ENCODE results near the gene RPA3. TPM values are rescaled to one million over a fixed set of nuclear protein-coding genes. Genes with fewer than 3 reads are reported as not detected.

RPA3 gene
- 53.7 and 81.2 TPM in 2 replicates for total RNA-seq (2014; rRNA removed; shearing (Covaris generic))
- 34.6 and 57.4 TPM in 2 replicates for polyA plus RNA-seq (2015; cell fraction: cytosol; rRNA removed)
- polyA plus RNA-seq (2015; cell fraction: nucleus; rRNA removed) = 49.6 and 60.3 TPM in 2 replicates

- in situ Hi-C loops (cut with HindIII; ENCODE audit: low pct_unique_long_range_greater_than_20kb, low sequenced_read_pairs) = no loop called here
- DNase-seq (ENCODE audit: low read depth, low spot score) = no peak
These were observed at the start of gene RPA3 for GRCh38 chr7:7718492-7718891. TSS of gene RPA3 (minus strand) at chr7:7718607. CDS start at chr7:7640418, 78,189 bp downstream.

GRCh38 chr7:7766671-7767070 is 48.3 kb upstream of the RPA3 start:
- in situ Hi-C loops (cut with HindIII; ENCODE audit: low pct_unique_long_range_greater_than_20kb, low sequenced_read_pairs) = no loop called here

DNA sequence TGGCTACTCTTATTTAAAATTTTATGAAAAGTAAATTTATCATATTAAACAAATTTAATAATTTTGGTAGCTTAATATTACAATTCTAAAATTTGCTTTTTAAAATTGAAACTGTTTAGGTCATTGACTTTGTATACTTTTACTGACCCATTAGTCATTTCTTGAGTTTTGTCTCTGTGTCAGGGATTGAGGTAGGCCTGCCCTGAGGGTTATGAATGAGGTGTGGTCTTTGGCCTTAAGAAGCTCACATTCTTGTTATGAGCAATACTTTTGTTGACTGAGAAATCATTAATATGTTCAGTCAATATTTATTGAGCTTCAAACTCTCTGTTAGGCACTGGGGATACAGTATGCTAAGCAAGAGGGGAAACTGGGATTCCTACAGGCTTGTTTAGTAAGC is 47.0 kb upstream of the RPA3 start:
- in situ Hi-C loops (cut with HindIII; ENCODE audit: low pct_unique_long_range_greater_than_20kb, low sequenced_read_pairs) = no loop called here
- DNase-seq (ENCODE audit: low read depth, low spot score) = no peak

More at GRCh38 chr7:7766671-7767070, 48.3 kb upstream of the RPA3 start:
- no peak for DNase-seq (ENCODE audit: low read depth, low spot score)

DNA sequence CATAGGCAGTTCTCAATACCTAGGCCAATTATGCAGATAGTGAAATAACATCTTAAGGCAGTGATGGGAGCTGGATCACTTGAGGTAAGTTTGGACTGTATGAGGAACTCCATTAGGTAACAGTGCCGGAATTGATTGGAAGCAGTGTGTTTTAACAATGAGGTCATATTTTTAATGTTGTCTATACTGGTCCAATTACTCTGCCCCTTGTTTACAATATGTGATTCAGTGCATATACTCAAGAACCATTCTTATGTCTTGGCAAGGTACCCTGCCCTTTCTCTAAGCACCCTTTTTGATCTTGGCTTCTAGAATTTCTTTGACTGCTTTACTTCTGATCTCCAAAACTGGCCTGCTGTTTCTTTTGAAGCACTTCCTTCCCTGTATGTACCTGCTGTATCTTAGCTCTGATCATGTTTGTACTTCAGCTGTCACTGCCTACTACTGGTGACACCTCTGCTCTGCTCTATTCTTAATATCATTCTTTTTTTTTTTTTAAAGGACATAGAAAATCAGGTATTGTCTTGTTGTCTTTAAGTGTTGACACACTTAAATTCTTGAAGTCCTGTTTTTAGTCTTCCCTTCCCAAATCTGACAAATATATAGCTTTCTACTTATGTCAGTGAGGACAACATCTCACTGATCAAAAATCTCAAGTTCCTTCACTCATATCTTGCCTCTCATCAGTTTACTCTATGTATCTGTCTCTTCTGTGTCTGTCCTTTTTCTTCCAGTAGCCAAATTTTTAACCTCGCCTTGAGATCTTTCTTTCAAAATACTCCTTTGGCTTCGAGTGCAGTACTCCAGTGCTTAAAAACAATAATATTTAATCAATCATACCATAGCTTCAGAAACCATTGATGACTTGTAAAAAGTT is 46.4 kb upstream of the RPA3 start:
- no peak for DNase-seq (ENCODE audit: low read depth, low spot score)
- in situ Hi-C loops (cut with HindIII; ENCODE audit: low pct_unique_long_range_greater_than_20kb, low sequenced_read_pairs) = no loop called here

- DNase-seq (ENCODE audit: low read depth, low spot score) = peak; percentile 70
- in situ Hi-C loops (cut with HindIII; ENCODE audit: low pct_unique_long_range_greater_than_20kb, low sequenced_read_pairs) = no loop called here
These were observed 43.8 kb upstream of the RPA3 start for GRCh38 chr7:7761974-7762779.

DNA sequence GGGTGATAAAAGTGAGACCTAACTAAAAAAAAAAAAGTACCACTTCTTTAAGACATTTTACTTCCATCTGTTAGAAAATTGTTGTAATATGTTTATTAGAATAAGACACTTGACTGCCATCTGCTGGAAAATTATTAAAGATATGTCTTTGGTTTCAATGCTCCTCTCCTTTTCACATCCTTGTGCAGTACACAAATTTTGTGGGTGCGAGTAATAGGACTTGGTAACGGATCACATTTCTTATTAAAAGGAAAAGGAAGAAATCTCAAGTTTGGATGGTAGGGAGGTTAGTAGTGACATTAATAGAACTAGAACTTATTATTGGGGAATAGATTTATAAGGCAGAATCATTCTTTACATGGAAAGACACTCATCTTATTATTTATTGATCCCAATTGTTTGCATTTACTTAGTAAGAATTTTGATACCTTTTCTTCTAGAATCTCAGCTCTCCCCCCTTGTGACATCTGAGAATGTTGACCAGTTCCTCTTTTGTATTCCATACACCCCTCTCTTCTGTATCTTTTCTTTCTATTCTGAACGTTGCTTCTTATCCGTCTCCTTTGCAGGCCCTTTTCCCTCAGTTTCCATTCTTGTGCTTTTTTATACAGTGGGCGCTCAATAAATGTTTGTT is 43.0 kb upstream of the RPA3 start:
- in situ Hi-C loops (cut with HindIII; ENCODE audit: low pct_unique_long_range_greater_than_20kb, low sequenced_read_pairs) = no loop called here
- peak; percentile 85 for DNase-seq (ENCODE audit: low read depth, low spot score)

DNA sequence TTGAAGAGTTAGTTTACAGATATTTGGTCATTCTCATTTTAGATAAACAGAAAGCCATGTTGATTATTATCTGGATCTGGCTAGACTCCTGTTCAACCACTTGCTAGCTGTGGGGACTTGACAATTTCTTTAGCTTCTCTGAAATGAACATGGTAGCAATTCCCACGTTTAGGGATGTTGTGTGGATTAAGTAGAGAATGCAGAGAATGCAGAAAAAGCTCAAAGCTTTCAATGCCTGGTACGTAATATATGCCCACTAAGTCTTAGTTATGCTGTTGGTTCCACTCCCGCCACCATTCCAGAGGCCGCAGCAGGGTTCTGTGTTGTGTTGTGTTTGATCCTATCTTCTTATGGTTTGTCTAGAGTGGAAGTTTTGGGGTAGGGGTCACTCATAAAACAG is 39.2 kb upstream of the RPA3 start:
- DNase-seq (ENCODE audit: low read depth, low spot score) = no peak
- in situ Hi-C loops (cut with HindIII; ENCODE audit: low pct_unique_long_range_greater_than_20kb, low sequenced_read_pairs) = no loop called here

DNA sequence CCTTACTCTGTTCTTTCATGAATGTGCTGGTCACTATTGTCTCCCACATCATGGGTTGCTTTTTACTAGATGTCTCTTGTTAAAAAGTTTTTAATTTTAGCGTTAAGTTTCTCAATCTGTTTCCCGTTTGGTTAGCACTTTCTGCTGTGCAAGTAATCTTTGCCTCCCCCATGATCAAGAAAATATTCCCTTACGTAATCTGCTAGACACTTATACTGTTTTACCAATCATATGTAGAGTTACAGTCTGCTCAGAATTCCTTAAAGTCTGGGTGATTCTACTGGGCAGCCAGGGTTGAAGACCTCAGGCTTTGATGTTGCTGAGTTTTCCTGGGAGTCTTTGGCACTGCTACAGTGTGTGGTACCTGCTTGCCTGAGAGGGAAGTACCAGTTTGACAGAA is 38.2 kb upstream of the RPA3 start:
- in situ Hi-C loops (cut with HindIII; ENCODE audit: low pct_unique_long_range_greater_than_20kb, low sequenced_read_pairs) = no loop called here
- no peak for DNase-seq (ENCODE audit: low read depth, low spot score)

DNA sequence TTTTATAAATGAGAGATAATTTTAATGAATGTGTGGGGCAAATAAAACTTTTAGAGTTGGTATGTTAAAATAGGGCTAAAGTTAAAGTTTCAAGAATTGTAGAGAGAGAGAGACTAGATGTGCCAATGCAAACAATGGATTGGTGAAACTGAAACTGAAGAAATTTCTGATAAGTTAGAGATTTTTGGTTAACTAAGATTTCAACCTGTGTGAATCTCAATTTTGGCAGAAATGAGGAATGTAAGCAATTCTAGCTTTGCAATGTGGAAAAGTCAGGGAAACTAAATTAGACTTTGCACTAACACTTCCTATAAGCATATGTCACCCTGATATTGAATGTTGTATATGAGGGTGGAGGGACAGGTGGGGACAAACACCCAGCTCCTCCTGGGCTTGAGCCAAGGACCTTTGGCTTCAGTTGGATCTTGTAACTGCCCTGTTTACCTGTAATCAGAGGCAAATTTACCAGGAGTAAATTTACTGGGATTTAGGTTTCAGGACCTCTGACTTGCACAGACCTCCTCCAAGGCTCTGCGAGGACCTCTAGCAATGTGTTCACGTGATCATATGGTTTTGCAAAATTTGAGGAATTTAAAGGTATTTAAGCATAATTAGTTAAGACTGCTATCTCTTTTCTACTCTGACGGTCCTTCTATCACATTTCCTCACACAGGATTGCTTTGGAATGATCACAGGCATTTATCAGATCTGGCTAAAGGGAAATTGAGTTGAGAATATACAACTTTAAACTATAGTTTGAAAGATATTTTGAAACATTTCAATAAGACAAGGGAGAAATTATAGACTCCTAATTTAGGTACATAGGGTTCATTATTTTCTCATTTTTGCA is 33.1 kb upstream of the RPA3 start:
- DNase-seq (ENCODE audit: low read depth, low spot score) = no peak
- in situ Hi-C loops (cut with HindIII; ENCODE audit: low pct_unique_long_range_greater_than_20kb, low sequenced_read_pairs) = no loop called here

DNA sequence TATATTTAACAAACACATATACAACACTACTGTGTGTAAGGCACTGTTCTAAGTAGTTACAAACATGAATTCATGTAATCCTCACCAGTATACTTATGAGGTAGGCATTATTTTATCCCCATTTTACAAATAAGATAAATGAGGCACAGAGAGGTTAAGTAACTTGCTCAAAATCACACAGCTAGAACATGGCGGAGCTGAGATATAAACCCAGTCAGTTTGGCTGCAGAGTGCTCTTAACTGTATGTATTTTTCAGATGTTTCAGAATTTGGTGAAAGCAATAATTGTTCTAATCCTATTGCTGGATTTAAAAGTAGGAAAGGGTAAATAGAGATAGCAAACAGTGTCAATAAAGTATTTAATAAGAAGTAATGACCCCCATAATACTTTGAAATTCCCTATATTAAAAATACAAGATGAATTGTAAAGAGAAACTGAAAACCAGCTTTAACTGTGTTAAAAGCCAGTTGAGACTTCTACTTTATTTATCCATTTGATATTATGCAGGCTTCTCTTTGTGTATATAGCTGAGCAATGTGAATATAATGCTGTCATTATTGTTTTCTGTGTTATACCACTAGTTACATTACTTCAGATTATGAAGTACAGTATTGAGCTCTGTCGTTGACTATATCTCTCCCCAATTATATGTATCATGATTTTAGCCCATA is 32.3 kb upstream of the RPA3 start:
- DNase-seq (ENCODE audit: low read depth, low spot score) = no peak
- in situ Hi-C loops (cut with HindIII; ENCODE audit: low pct_unique_long_range_greater_than_20kb, low sequenced_read_pairs) = no loop called here

DNA sequence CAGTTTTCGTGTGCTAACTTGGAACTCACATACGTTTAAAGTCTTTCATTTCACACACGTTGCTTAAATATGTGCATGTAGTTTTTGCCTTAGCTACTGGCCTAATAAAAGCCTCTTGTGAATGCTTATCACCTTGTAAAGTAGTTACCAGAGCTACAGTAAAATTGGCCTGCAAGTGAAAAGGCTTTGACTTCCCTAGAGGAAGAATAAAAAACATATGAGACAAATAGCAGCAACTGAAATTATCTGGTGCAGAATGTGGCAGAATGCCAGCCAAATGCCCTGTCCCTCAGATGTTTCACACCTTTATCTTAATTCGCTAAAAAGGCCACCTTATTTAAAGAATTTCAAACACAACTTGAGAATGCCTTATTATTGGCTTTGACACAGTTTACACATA is 28.1 kb upstream of the RPA3 start:
- in situ Hi-C loops (cut with HindIII; ENCODE audit: low pct_unique_long_range_greater_than_20kb, low sequenced_read_pairs) = no loop called here

DNA sequence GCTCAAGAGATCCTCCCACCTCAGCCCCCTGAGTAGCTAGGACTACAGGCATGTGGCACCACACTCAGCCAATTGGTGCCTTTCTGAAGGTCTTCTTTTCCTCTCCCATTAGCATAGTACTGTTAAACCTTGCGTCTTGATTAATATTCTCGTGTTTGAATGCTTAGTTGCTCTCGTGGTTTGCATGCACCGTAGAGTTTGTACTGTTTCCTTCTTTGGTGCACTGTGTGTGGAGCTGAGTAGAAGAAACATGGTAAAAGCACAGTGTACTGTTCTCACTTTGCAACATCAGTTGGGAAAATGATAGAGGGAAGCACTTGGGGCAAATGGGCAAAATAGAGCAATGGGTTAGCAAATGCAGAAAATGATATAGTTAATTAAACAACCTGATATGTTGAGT is 27.6 kb upstream of the RPA3 start:
- DNase-seq (ENCODE audit: low read depth, low spot score) = no peak
- in situ Hi-C loops (cut with HindIII; ENCODE audit: low pct_unique_long_range_greater_than_20kb, low sequenced_read_pairs) = no loop called here

More for the DNA sequence above, 28.1 kb upstream of the RPA3 start:
- DNase-seq (ENCODE audit: low read depth, low spot score) = no peak

DNA sequence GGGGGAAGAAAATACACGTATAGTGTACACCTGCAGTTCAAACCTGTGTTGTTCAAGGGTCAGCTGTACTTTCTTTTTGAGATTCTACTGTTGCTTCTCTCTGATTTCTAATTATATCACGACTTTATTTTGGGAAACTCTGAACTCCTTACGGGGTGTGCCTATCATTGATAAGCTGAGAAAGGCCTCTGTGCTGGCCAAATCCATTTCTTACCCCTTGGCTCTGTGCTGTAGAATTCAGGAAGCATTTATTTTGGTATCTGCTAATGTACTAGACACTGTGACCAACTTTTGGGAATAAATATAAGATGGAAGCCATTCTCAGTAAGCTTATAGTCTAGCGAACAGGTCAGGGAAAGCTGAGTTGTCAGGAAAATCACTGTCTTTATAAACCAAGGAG is 26.9 kb upstream of the RPA3 start:
- in situ Hi-C loops (cut with HindIII; ENCODE audit: low pct_unique_long_range_greater_than_20kb, low sequenced_read_pairs) = no loop called here
- DNase-seq (ENCODE audit: low read depth, low spot score) = no peak

DNA sequence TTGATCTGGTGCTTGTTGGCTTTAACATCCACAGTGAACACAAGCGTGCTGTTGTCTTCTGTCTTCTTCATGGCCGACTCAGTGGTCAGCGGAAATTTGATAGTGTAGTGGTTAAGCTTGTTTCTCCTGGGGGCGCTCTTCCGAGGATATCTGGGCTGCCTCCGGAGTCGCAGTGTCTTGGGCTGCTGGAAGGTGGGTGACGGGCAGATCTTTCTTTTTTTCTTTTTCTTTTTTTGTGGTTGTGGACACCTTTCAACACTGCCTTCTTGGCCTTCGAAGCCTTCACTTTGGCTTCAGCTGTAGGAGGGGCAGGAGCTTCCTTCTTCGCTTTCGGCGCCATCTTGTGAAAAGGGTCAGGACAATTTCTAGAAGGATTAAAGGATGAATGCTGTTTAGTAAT is 23.8 kb upstream of the RPA3 start:
- DNase-seq (ENCODE audit: low read depth, low spot score) = no peak
- in situ Hi-C loops (cut with HindIII; ENCODE audit: low pct_unique_long_range_greater_than_20kb, low sequenced_read_pairs) = no loop called here

GRCh38 chr7:7740037-7740355 is 21.6 kb upstream of the RPA3 start:
- in situ Hi-C loops (cut with HindIII; ENCODE audit: low pct_unique_long_range_greater_than_20kb, low sequenced_read_pairs) = no loop called here
- no peak for DNase-seq (ENCODE audit: low read depth, low spot score)

DNA sequence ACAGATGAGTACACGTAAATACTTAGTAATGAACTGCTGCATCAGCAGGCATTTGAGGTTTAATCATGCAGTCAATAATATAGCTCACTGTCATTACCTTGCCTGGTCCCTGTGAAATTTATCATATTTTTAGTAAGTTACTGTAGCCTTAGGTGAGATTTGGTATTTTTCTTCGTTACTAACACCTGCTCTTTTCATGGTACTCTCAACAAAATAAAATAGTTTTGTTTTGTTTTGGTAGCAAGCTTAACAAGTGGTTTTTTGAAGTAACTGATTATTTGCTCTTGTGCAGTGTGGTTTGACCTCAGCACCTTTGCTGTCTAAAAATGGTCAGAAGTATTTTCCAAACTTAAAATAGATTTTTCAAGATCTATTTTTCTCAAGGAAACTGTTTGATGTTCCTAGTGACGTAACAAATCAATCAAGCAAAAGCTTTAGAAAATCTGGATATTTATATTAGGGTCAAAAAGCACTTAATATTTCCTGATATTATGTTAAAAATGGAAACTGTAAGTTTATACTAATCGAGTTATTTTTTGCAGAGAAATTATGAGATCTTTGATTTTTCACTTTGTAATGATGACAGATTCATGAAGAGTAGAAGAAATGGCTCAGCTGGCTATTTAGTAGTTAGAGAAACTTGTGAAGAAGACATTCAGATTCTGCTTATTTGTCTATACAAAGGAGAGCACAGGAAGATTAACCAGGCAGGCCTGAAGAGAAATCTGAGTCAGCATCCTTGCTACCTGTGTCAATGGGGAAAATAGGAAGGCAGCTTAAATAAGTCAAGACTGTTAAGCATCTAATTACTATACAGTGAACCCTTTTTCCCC is 21.0 kb upstream of the RPA3 start:
- peak; percentile 45 for DNase-seq (ENCODE audit: low read depth, low spot score)
- in situ Hi-C loops (cut with HindIII; ENCODE audit: low pct_unique_long_range_greater_than_20kb, low sequenced_read_pairs) = no loop called here

Data from SK-MEL-5 (cell line).